Ramos (cell line): ENCODE data around the gene FOLH1.
"Not testable (repeated sequence)": the region's sequence is repeated elsewhere in the genome, so short reads cannot be mapped to it uniquely, and the experiment has no call there.

Source experiments
- in situ Hi-C: fragments of 300-500 bp; cut with MboI; formaldehyde crosslinking; loops from one replicate; pipeline ENCODE4 v1.14.3; 2022; ENCODE audit warnings: low sequenced_read_pairs; ENCODE audit not compliant: unreplicated experiment

FOLH1 gene

GRCh38 chr11:49208006-49208721 is at the start of gene FOLH1:
TSS of gene FOLH1 (minus strand) at chr11:49208602. CDS start at chr11:49208409, 193 bp downstream.
- in situ Hi-C loops = no loop called here

DNA sequence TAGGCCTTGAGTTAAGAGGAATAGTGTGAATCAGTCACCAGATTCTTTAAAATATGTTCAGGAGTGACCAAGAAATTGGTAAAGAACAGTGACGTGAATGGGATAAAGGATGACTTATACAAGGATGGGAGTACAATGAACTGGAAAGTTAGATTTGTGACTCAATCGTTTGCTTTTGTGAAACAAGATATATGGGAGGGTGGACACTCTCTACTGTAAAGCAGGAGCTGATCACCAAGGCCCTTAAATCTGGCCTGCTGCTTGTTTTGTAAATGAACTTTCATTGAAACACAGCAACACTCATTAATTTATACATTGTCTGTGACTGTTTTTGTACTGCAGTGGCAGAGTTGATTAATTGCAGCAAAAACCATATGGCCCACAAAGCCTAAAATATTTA is 46.7 kb upstream of the FOLH1 start:
- in situ Hi-C loops = not testable (repeated sequence)

GRCh38 chr11:49251212-49251611 is 42.8 kb upstream of the FOLH1 start:
- in situ Hi-C loops = not testable (repeated sequence)

DNA sequence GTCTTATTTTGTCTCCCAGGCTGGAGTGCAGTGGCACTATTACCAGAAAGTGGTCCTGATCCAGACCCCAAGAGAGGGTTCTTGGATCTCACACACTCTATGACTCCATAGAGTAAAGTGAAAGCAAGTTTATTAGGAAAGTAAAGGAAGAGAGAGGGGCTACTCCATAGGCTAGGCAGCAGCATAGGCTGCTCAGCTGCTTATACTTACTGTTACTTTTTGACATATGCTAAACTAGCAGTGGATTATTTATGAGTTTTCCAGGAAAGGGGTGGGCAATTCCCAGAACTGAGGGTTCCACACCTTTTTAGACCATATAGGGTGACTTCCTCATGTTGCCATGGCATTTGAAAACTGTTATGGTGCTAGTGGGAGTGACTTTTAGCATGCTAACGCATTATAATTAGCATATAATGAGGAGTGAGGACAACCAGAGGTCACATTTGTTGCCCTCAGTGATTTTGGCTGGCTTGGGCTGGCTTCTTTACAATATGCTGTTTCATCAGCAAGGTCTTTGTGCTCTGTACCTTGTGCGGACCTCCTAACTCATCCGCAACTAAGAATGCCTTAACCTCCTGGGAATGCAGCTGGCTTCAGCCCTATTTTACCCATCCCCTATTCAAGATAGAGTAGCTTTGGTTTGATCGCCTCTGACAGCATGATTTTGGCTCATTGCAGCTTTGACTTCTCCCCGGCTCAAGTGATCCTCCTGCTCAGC is 42.2 kb upstream of the FOLH1 start:
- in situ Hi-C loops = not testable (repeated sequence)

GRCh38 chr11:49249363-49249762 is 41.0 kb upstream of the FOLH1 start:
- in situ Hi-C loops = not testable (repeated sequence)

DNA sequence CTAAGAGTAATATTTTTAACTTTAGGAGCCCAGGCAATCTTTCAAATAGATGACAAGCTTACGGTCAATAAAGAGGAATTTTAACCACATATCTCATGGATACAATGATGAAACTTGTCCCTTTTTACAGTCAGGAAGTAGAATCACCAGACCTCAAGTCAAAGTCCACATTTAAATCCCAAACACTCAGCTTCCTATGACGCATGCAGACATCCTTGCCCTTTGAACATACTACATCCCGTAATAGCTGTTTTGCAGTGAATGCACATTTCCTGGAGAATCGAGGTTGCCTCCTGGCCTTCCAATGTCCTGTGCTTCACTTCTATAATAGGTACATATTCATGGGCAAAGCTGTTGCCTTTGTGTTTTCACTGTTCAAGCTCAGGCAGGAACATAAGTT is 25.3 kb upstream of the FOLH1 start:
- in situ Hi-C loops = not testable (repeated sequence)

- in situ Hi-C loops = not testable (repeated sequence)
These were observed 24.6 kb upstream of the FOLH1 start for GRCh38 chr11:49233019-49233418.

DNA sequence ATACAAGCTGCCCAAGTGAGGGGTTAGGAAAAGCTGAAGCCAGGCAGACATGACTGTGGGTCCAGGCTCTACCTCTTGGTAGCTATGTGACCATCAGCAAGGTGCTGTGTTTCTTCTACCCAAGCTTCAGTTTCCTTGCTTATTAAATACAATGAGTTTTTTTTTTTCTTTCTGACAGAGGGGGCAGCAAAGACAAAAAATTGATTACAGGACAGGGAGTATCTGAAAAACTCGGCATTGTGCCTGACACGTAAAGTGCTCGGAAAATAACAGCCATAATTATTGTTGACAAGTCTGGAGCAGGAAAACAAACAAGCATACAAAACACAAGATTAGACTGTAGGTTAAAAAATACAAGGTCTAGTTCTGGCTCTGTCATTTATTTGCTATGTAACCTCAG is 23.3 kb upstream of the FOLH1 start:
- in situ Hi-C loops = not testable (repeated sequence)

DNA sequence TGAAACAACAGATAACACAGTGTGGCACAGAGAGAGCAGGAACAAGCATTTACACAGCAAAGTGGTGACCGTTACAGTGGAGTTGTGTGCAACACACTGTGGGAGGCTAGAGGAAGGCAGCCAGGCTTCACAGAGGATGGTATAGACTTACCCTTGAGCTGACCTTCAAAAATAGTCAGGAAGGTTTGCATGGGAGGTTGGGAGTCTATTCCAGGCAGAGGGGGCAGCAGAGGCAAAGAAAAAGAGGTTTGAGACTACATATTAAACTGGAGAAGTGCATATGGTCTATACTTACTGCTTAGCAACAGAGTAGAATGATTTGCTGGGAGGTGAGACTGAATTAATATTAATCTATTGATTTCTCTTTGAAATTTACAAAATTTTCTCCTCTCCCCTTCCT is 22.1 kb upstream of the FOLH1 start:
- in situ Hi-C loops = not testable (repeated sequence)

DNA sequence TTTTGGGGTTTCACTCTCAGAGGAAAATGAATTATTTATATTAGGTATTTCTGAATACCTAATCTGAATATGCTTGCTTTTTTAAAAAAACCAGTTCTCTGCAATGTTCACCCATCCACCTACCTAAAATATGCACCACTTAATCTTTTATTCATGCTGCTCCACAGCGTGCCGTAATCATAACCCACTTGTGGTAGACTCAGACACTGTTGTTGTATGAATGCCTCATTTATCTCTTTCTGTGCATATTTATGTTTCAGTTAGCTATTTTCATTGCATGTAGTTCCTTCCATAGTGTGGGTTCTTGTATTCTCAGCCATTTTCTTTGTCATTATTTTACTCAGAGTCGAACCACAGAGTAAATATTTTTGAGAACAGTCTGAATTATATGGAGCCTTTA is 21.6 kb upstream of the FOLH1 start:
- in situ Hi-C loops = not testable (repeated sequence)

DNA sequence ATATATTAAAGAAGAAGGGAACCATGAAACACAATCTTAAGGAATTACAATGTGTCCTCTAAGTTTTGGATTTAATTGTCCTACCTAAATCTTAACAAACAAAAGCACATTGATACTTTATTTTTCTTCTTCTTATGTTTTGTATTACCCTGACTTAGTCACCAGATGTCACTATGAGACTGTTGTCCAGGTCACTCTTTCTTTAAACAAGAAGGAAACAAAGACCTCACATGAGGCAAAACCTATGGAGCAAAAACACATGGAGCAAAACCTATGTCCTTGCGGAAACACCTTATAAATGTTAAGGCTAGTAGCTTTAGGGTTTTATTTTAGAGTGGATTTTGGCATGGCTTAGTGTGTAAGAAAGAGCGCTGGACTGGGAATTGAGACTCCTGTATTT is 20.7 kb upstream of the FOLH1 start:
- in situ Hi-C loops = not testable (repeated sequence)

DNA sequence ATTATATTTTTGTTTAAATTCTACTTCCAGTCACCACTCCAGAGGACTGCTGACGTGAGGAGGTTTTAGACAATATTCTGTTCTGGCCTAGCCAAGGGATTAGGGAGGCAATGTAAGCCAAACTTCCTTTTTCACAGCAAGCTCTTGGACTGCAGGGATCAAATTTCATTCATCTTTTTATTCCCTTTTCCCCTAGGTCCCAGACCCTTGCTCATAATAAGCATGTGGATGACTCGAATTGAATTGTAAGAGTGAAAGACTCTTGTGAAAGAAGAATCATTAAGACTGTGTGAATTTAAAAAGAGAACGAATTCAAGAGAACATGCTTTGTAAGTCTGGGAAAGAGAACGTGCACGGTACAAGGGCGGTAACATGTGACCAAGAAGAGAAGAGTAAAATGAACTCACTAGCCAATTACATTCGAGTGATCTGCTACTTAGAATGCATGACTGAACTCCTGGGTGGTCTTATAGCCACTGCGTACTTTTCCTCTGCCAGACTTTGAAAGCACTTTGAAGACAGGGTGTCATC is 16.9 kb upstream of the FOLH1 start:
- in situ Hi-C loops = not testable (repeated sequence)

- in situ Hi-C loops = no loop called here
These were observed 12.7 kb upstream of the FOLH1 start for GRCh38 chr11:49221112-49221511.

- in situ Hi-C loops = no loop called here
These were observed 4.7 kb upstream of the FOLH1 start for GRCh38 chr11:49213026-49213560.

DNA sequence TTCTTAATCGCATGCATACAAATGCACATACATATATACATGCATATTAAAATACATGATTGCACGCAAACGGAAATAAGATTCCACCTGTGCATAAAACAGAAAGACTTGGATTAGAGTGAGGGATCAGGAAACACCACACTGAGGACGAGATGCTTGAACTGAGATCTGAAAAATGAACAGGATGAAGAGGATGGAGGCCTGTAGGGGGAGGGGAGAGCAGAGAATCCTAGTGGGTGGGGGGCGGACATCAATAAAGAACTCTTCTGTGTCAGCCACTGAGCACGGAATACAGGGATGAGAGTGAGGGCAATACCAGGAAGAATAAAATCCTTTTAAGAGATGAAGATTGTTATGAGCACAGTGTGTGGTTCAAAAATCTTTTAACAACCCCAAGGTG is 1.4 kb downstream of the FOLH1 start:
- in situ Hi-C loops = not testable (repeated sequence)

DNA sequence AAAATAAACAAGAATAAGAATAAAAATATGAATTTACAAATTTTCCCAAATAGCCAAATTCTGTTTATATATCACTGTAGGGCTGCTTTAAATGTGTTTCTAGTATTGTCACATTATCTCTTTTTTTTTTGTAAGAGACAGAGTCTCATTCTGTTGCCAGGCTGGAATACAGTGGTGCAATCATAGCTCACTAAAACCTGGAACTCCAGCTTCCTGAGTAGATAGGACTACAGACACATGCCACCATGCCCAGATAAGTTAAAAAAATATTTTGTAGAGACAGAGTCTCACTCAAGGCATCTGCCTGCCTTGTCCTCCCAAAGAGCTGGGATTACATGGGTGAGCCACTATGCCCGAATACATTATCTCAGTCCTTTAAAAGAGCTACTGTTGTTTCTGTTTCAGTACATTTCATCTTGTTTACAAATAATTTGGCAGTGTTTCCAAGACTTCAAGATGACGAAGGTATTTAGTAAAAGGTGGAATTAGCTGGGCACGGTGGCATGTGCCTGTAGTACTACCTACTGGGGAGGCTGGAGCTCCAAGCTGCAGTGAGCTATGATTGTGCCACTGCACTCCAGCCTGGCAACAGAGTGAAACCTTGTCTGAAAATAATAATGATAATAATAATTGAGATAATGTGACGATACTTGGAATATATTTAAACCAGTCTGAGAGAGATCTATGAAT is 6.0 kb downstream of the FOLH1 start:
- in situ Hi-C loops = no loop called here

DNA sequence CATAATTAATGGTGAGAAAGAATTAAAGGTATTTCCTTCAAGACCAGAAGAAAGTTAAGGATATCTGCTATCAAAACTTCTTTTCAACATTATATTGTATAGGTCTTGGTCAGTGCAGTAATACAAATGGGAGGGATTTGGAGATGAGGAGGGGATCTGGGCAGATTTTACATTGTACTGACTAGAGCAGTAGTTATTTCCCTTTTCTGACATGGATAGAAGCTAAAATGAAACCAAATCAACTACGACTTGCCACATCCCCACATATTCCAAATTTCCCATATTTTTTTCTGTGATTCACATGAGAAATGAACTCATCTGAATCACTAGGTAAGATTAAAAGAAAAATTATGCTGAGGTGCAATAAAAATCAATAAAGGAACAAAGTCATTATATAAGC is 11.6 kb downstream of the FOLH1 start:
- in situ Hi-C loops = not testable (repeated sequence)

- in situ Hi-C loops = not testable (repeated sequence)
These were observed 12.4 kb downstream of the FOLH1 start for GRCh38 chr11:49196002-49196401.

DNA sequence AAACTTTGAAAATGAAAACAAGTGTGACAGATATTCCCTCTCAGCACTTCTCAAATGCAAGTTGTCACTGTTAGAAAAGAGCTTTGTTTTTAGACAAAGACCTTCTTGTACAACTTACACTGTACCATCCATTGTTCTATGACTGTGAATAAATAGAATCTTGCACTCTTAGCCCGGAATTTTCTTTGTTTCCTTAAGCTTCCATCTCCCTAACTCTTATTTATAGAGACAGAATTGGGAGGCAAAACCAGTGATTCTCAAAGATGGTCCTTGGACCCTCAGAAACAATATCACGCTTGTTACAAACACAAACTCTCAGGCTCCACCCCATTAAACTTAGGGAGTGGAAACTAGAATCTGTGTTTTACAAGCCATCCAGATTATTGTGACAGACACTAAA is 18.1 kb downstream of the FOLH1 start:
- in situ Hi-C loops = not testable (repeated sequence)

- in situ Hi-C loops = not testable (repeated sequence)
These were observed 22.2 kb downstream of the FOLH1 start for GRCh38 chr11:49186225-49186624.

DNA sequence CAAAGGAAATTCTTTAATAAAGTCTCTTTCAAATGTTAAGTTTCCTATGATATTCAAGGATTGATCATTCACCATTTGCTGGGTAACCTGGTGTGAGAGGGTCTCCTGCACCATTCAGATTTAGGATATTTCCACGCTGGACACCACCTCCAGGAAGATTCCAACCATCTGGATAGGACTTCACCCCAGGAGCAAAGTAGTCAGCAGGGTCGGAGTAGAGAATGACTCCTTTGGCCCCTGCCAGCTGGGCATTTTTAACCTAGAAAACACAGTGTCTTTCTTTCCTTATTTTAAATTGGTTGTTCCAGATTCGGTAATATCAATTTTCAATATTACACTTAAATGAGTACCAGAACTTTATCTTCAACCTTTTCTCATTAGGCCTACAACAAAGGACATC is 22.8 kb downstream of the FOLH1 start:
- in situ Hi-C loops = not testable (repeated sequence)
